ENCODE data around the gene CDCA7. TPM values are rescaled to one million over a fixed set of nuclear protein-coding genes. Genes with fewer than 3 reads are reported as not detected.
"Not testable (repeated sequence)": the region's sequence is repeated elsewhere in the genome, so short reads cannot be mapped to it uniquely, and the experiment has no call there.

CDCA7 gene
- total RNA-seq (2021; fragmentation: NEBNext Ultra II Directional; extraction: Animal tissue kit (Norgen Biotek cat#: 25700)): 1 to 10 TPM; 5.9 to 9.1 (median 7.6) TPM
- long read RNA-seq, partial matches to known transcripts: 0 of 4 reads
- long read RNA-seq, other reads (novel, unspliced or antisense): 0 of 4 reads

DNA sequence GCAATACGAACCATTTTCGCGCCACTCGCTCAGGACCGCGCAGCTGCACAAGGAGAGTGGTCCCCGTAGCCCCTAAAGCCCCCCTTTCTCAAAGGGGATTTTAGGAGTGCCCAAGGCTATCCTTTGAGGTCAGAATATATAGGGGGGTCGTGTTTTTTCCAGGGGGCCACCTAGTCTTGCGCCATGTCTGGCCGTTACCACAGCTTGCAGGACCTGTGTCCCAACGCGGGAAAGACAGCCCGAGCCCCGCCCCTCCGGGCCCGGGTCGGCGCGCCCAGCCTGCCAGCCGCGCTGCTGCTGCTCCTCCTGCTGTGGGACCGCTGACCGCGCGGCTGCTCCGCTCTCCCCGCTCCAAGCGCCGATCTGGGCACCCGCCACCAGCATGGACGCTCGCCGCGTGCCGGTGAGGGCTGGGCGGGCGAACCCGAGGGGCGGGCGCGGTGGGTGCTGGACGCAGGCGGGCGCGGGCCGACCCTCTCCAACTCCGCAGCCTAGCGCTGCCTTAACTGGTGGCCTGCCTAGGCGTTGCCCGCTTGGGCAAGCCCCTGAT, at the start of gene CDCA7:
Gene CDCA7 (plus strand): TSS at position 291 of the 550 bp plus-strand sequence. CDS start 92 bp downstream, at position 383.
- peaks cover 18% of the 10 kb centered on the region for H3K4me1 Mint-ChIP-seq (ENCODE audit: low read depth)
- TF ChIP-seq, protein P1, sequence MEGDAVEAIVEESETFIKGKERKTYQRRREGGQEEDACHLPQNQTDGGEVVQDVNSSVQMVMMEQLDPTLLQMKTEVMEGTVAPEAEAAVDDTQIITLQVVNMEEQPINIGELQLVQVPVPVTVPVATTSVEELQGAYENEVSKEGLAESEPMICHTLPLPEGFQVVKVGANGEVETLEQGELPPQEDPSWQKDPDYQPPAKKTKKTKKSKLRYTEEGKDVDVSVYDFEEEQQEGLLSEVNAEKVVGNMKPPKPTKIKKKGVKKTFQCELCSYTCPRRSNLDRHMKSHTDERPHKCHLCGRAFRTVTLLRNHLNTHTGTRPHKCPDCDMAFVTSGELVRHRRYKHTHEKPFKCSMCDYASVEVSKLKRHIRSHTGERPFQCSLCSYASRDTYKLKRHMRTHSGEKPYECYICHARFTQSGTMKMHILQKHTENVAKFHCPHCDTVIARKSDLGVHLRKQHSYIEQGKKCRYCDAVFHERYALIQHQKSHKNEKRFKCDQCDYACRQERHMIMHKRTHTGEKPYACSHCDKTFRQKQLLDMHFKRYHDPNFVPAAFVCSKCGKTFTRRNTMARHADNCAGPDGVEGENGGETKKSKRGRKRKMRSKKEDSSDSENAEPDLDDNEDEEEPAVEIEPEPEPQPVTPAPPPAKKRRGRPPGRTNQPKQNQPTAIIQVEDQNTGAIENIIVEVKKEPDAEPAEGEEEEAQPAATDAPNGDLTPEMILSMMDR (IDR thresholded peaks at IDR 0.05): no peak
- peaks cover 22% of the 10 kb centered on the region for H3K27me3 Mint-ChIP-seq (ENCODE audit: insufficient read depth)
- no peaks in the 10 kb centered on the region for H3K9me3 Mint-ChIP-seq
- no peaks in the 10 kb centered on the region for H3K36me3 Mint-ChIP-seq (ENCODE audit: low read depth)
- peak within 1 kb of the TSS; percentile 51 for H3K27ac Mint-ChIP-seq
- peak within 1 kb of the TSS; percentile 87 for H3K4me3 Mint-ChIP-seq
- peak; percentile 10 for DNase-seq

DNA sequence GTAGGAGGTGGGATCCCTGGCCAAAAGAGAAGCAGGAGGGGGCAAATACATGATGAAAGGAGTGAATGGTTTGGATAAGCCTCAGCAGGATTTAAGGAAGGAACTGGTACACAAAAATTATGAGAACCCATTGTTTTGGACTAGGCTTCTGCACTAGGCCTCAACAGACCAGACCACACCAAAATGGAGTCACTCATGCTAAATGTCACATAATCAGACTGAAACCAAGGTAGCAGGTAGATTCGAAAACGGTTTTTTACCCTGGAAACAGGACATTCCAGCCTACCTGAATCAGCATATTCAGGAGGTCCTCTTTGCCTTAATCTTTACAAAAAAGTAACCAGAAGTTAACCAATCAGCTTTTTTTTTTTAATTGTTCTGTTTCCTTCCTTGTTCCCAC, 49.4 kb upstream of the CDCA7 start:
- TF ChIP-seq, protein P1 (IDR thresholded peaks at IDR 0.05): no peak
- H3K4me3 Mint-ChIP-seq: no peak overlapping the region

DNA sequence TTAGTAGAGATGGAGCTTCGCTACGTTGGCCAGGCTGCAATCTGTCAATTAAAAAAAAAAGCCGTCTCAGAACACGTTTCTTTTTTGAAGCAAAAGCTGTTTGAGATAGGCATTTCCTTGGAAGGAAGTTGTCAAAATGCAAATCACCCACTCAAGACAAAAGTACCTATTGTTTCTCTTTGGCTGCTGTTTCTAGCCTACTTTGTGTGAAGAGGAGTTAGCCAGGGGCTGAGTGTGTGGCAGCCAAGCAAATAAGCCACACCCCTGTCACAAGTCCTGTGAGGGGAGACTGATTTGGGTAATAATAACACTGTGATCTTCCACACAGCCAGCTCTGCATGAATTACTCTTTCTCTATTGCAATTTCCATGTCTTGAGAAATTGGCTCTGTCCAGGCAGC, 47.4 kb upstream of the CDCA7 start:
- Mint-ChIP-seq H3K4me1 (ENCODE audit: low read depth) (no peaks in the 10 kb centered on the region), H3K27me3 (ENCODE audit: insufficient read depth) (peaks cover 20% of the 10 kb centered on the region), H3K27ac (no peak overlapping the region), H3K36me3 (ENCODE audit: low read depth) (no peaks in the 10 kb centered on the region), H3K9me3 (no peaks in the 10 kb centered on the region), H3K4me3 (no peak overlapping the region)
- DNase-seq: no peak
- TF ChIP-seq, protein P1 (IDR thresholded peaks at IDR 0.05): no peak

More for the DNA sequence above, 49.4 kb upstream of the CDCA7 start:
- no peak for DNase-seq
- peaks cover 8% of the 10 kb centered on the region for H3K36me3 Mint-ChIP-seq (ENCODE audit: low read depth)
- peaks cover 14% of the 10 kb centered on the region for H3K9me3 Mint-ChIP-seq
- H3K4me1 Mint-ChIP-seq (ENCODE audit: low read depth): no peaks in the 10 kb centered on the region
- no peak overlapping the region for H3K27ac Mint-ChIP-seq
- H3K27me3 Mint-ChIP-seq (ENCODE audit: insufficient read depth): peaks cover 18% of the 10 kb centered on the region

DNA sequence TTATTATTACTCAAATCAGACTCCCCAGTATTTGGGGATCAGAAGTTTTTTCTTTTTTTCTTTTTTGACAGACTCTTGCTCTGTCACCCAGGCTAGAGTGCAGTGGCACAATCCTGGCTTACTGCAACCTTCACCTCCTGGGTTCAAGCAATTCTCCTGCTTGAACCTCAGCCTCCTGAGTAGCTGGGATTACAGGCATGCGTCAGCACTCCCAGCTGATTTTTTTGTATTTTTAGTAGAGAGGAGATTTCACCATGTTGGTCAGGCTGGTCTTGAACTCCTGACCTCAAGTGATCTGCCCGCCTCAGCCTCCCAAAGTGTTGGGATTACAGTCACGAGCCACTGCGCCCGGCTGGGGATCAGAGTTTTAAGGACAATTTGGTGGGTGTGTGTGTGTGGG, 45.3 kb upstream of the CDCA7 start:
- H3K4me1 Mint-ChIP-seq (ENCODE audit: low read depth); H3K27ac Mint-ChIP-seq: not testable (repeated sequence)
- H3K27me3 Mint-ChIP-seq (ENCODE audit: insufficient read depth): peaks cover 19% of the 10 kb centered on the region

DNA sequence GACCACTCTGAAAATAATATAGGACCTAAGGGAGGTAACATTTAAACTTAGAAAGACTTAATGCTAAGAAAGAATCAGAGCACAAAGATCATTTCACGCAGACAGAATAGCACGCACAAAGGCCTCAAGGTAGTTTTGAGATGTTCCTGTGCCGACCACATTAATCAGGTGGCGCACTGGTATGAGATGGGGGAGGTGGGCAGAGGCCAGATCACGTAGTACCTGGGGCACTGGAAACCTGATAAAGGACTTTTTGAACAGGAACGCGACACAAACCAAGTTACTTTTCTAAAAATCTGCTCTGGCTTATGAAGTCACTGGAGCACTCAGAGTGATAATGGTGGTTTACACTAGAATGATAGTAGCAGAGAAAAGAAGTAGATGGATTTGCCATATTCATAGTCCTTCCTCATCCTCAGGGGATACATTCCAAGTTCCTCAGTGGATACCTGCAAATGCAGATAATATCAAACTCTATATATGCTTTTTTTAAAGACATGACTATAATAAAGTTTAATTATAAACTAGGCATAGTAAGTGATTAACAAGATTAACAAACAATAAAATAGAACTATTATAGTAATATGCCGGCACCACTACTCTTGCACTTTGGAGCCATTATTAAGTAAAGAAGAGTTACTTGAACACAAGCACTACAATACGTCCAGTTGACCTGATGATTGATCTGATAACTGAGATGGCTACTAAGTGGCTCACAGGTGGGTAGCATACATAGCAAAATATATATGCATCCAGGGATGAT, 42.6 kb upstream of the CDCA7 start:
- no peaks in the 10 kb centered on the region for H3K4me1 Mint-ChIP-seq (ENCODE audit: low read depth)

More for the DNA sequence above, 45.3 kb upstream of the CDCA7 start:
- DNase-seq; H3K4me3 Mint-ChIP-seq; H3K36me3 Mint-ChIP-seq (ENCODE audit: low read depth); H3K9me3 Mint-ChIP-seq: not testable (repeated sequence)

More for the DNA sequence above, 42.6 kb upstream of the CDCA7 start:
- no peak overlapping the region for H3K4me3 Mint-ChIP-seq
- H3K36me3 Mint-ChIP-seq (ENCODE audit: low read depth): no peaks in the 10 kb centered on the region
- TF ChIP-seq, protein P1 (IDR thresholded peaks at IDR 0.05): no peak
- no peaks in the 10 kb centered on the region for H3K9me3 Mint-ChIP-seq
- no peak overlapping the region for H3K27ac Mint-ChIP-seq
- H3K27me3 Mint-ChIP-seq (ENCODE audit: insufficient read depth): peaks cover 16% of the 10 kb centered on the region
- no peak for DNase-seq
